HG02973 (cell line): Measurements from ENCODE around the gene TEDC1.

Source experiments
- ATAC-seq: cut with Tn5 transposase; IDR thresholded peaks from one replicate; pipeline ENCODE4 v1.9.1; 2021; ENCODE audit warnings: moderate library complexity; ENCODE audit not compliant: unreplicated experiment

TEDC1 gene

GRCh38 chr14:105490572-105491365 is at the start of gene TEDC1:
TEDC1 (plus strand) TSS chr14:105491246; CDS start chr14:105491376, 130 bp downstream.
- ATAC-seq = peak; percentile 61

- ATAC-seq = no peak
Observed at GRCh38 chr14:105442125-105442524, 48.9 kb upstream of the TEDC1 start.

GRCh38 chr14:105442834-105443233 is 48.2 kb upstream of the TEDC1 start:
- ATAC-seq = no peak

- ATAC-seq = no peak
Observed at GRCh38 chr14:105444859-105445258, 46.2 kb upstream of the TEDC1 start.

GRCh38 chr14:105445290-105445689 is 45.8 kb upstream of the TEDC1 start:
- ATAC-seq = no peak

- ATAC-seq = no peak
Observed at GRCh38 chr14:105445901-105446845, 44.9 kb upstream of the TEDC1 start.

- ATAC-seq = no peak
Observed at GRCh38 chr14:105446971-105447370, 44.1 kb upstream of the TEDC1 start.

- no peak for ATAC-seq
Observed at GRCh38 chr14:105447651-105448640, 43.1 kb upstream of the TEDC1 start.

GRCh38 chr14:105448706-105449111 is 42.3 kb upstream of the TEDC1 start:
- no peak for ATAC-seq

GRCh38 chr14:105449276-105450122 is 41.5 kb upstream of the TEDC1 start:
- ATAC-seq = no peak

- no peak for ATAC-seq
Observed at GRCh38 chr14:105450123-105450505, 40.9 kb upstream of the TEDC1 start.

GRCh38 chr14:105450864-105451720 is 40.0 kb upstream of the TEDC1 start:
- no peak for ATAC-seq

- no peak for ATAC-seq
Observed at GRCh38 chr14:105452963-105453362, 38.1 kb upstream of the TEDC1 start.

GRCh38 chr14:105453847-105454246 is 37.2 kb upstream of the TEDC1 start:
- ATAC-seq = no peak

GRCh38 chr14:105455086-105455640 is 35.9 kb upstream of the TEDC1 start:
- no peak for ATAC-seq

GRCh38 chr14:105455766-105456660 is 35.0 kb upstream of the TEDC1 start:
- no peak for ATAC-seq
